PC-3 (cell line): ENCODE data around the gene CPA2. TPM values are rescaled to one million over a fixed set of nuclear protein-coding genes. Genes with fewer than 3 reads are reported as not detected.

Experiments
- ATAC-seq: fragments of 200-7000 bp; cut with Tn5 transposase; 2 replicates; pipeline ENCODE4 v1.9.1; 2020; ENCODE audit warnings: mild to moderate bottlenecking, moderate library complexity
- BruUV-seq: library from RNA; stranded (reverse); fragments of 400-500 nt; replicated peaks from 2 replicates; lab custom pipeline; 2021; lab: Mats Ljungman, UMichigan
- CTCF ChIA-PET: fragments of 300-600 bp; sonication (Branson Sonifier 250); formaldehyde crosslinking; loops from one replicate; lab custom pipeline; 2022; ENCODE audit warnings: antibody characterized with exemption; lab: Charles Lee
- POLR2A ChIA-PET: fragments of 300-600 bp; sonication (Branson Sonifier 250); formaldehyde crosslinking; loops from one replicate; lab custom pipeline; 2022; ENCODE audit warnings: antibody characterized with exemption; ENCODE audit not compliant: unreplicated experiment; lab: Charles Lee
- DNase-seq: peaks from one replicate; pipeline ENCODE4 v3.0.0-alpha.2; 2015
- H2AFZ ChIP-seq: fragments of 300-600 bp; sonication (generic); 2 replicates; pipeline ENCODE4 v1.6.0; 2016; ENCODE audit warnings: antibody characterized with exemption, low read length
- H3F3A ChIP-seq: fragments of 300-600 bp; sonication (generic); one replicate; pipeline ENCODE4 v1.6.0; 2017; ENCODE audit warnings: antibody characterized with exemption, low read length, control low read depth, mild to moderate bottlenecking; ENCODE audit not compliant: unreplicated experiment
- H3K27ac ChIP-seq: fragments of 300-600 bp; sonication (generic); 2 replicates; pipeline ENCODE4 v1.5.1; 2016; ENCODE audit warnings: mild to moderate bottlenecking, low read length
- H3K27me3 ChIP-seq: fragments of 300-600 bp; sonication (generic); 2 replicates; pipeline ENCODE4 v1.6.1; 2016; ENCODE audit warnings: low read length, mixed read lengths
- H3K36me3 ChIP-seq: fragments of 300-600 bp; sonication (generic); 2 replicates; pipeline ENCODE4 v1.6.1; 2016; ENCODE audit warnings: low read depth, mixed run types, low read length, mixed read lengths
- H3K4me1 ChIP-seq: fragments of 300-600 bp; sonication (generic); 2 replicates; pipeline ENCODE4 v1.5.1; 2016; ENCODE audit warnings: low read length; ENCODE audit not compliant: insufficient read depth
- H3K4me2 ChIP-seq: fragments of 300-600 bp; sonication (generic); 2 replicates; pipeline ENCODE4 v1.6.0; 2016; ENCODE audit warnings: low read length
- H3K4me3 ChIP-seq: fragments of 300-600 bp; sonication (generic); 2 replicates; pipeline ENCODE4 v1.5.1; 2016; ENCODE audit warnings: mild to moderate bottlenecking, low read length, mixed read lengths
- H3K79me2 ChIP-seq: fragments of 300-600 bp; sonication (generic); 2 replicates; pipeline ENCODE4 v1.6.1; 2017; ENCODE audit warnings: low read length, mixed read lengths
- H3K9ac ChIP-seq: fragments of 300-600 bp; sonication (generic); 2 replicates; pipeline ENCODE4 v1.6.0; 2016; ENCODE audit warnings: mild to moderate bottlenecking, low read length
- H3K9me2 ChIP-seq: fragments of 300-600 bp; sonication (generic); replicated peaks from 2 replicates; pipeline ENCODE4 v1.6.1; 2016; ENCODE audit warnings: mixed run types, low read length, mixed read lengths
- H3K9me3 ChIP-seq: fragments of 300-600 bp; sonication (generic); 2 replicates; pipeline ENCODE4 v1.6.1; 2016; ENCODE audit warnings: low read length, mixed read lengths
- H4K20me1 ChIP-seq: fragments of 300-600 bp; sonication (generic); 2 replicates; pipeline ENCODE4 v1.6.1; 2016; ENCODE audit warnings: low read length, mixed read lengths
- EZH2 ChIP-seq: fragments of 300-600 bp; sonication (generic); IDR thresholded peaks from one replicate; pipeline ENCODE4 v1.6.1; 2017; ENCODE audit warnings: antibody characterized with exemption, mild to moderate bottlenecking, low read length; ENCODE audit not compliant: unreplicated experiment
- EZH2phosphoT487 ChIP-seq: fragments of 300-600 bp; sonication (generic); IDR thresholded peaks from 2 replicates; pipeline ENCODE4 v1.6.1; 2018; ENCODE audit warnings: mild to moderate bottlenecking, antibody characterized with exemption, low read length, borderline replicate concordance
- intact Hi-C: fragments of 100-400 bp; cut with micrococcal nuclease; formaldehyde crosslinking; loops from 2 replicates; pipeline ENCODE4 v1.9.0; 2023
- total RNA-seq: library from RNA; depleted of rRNA; stranded (reverse); fragments of >200 nt; gene quantifications from 2 replicates; pipeline ENCODE4 v1.2.3, GENCODE V29; 2014
- TF ChIP-seq, protein P1 (sequence below): fragments of 300-600 bp; sonication (generic); conservative IDR thresholded peaks from 2 replicates; pipeline ENCODE4 v1.5.1; 2017; ENCODE audit warnings: antibody characterized with exemption, low read depth, mild to moderate bottlenecking, low read length

CPA2 gene
- total RNA-seq, 1 experiment from 2014 or later, result not detected

GRCh38 chr7:130332259-130333053, 65.8 kb downstream of the CPA2 start:
- TF ChIP-seq EZH2 (no peak), EZH2phosphoT487 (no peak)
- TF ChIP-seq, protein P1, sequence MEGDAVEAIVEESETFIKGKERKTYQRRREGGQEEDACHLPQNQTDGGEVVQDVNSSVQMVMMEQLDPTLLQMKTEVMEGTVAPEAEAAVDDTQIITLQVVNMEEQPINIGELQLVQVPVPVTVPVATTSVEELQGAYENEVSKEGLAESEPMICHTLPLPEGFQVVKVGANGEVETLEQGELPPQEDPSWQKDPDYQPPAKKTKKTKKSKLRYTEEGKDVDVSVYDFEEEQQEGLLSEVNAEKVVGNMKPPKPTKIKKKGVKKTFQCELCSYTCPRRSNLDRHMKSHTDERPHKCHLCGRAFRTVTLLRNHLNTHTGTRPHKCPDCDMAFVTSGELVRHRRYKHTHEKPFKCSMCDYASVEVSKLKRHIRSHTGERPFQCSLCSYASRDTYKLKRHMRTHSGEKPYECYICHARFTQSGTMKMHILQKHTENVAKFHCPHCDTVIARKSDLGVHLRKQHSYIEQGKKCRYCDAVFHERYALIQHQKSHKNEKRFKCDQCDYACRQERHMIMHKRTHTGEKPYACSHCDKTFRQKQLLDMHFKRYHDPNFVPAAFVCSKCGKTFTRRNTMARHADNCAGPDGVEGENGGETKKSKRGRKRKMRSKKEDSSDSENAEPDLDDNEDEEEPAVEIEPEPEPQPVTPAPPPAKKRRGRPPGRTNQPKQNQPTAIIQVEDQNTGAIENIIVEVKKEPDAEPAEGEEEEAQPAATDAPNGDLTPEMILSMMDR, result no peak
- Histone ChIP-seq H3K27me3 (no peaks in the 10 kb centered on the region), H3K79me2 (no peaks in the 10 kb centered on the region), H3K4me2 (no peak overlapping the region), H3K36me3 (no peaks in the 10 kb centered on the region), H2AFZ (no peak overlapping the region), H3K9me3 (no peaks in the 10 kb centered on the region), H3K9me2 (no peaks in the 10 kb centered on the region), H3K27ac (no peak overlapping the region), H3F3A (no peaks in the 10 kb centered on the region), H3K4me3 (no peak overlapping the region), H3K9ac (no peak overlapping the region), H3K4me1 (no peaks in the 10 kb centered on the region), H4K20me1 (no peaks in the 10 kb centered on the region)
- BruUV-seq, result no TSS peak
- CTCF ChIA-PET, result no interaction called here
- POLR2A ChIA-PET, result no interaction called here
- intact Hi-C loops, result no loop called here
- no peak for ATAC-seq
- DNase-seq, result no peak

GRCh38 chr7:130333832-130334231, 67.2 kb downstream of the CPA2 start:
- Histone ChIP-seq H2AFZ (no peak overlapping the region), H3K4me2 (no peak overlapping the region), H3F3A (no peaks in the 10 kb centered on the region), H3K9me2 (no peaks in the 10 kb centered on the region), H3K4me1 (no peaks in the 10 kb centered on the region), H3K9me3 (no peaks in the 10 kb centered on the region), H4K20me1 (no peaks in the 10 kb centered on the region), H3K36me3 (no peaks in the 10 kb centered on the region), H3K79me2 (no peaks in the 10 kb centered on the region), H3K4me3 (no peak overlapping the region), H3K9ac (no peak overlapping the region), H3K27me3 (no peaks in the 10 kb centered on the region), H3K27ac (no peak overlapping the region)
- CTCF ChIA-PET, result no interaction called here
- BruUV-seq, result no TSS peak
- DNase-seq (no peak), ATAC-seq (no peak)
- intact Hi-C loops, result no loop called here
- TF ChIP-seq, protein P1, result no peak
- TF ChIP-seq EZH2 (no peak), EZH2phosphoT487 (no peak)
- POLR2A ChIA-PET, result no interaction called here

- Histone ChIP-seq H2AFZ (no peak overlapping the region), H3K79me2 (no peaks in the 10 kb centered on the region), H3K4me1 (no peaks in the 10 kb centered on the region), H4K20me1 (no peaks in the 10 kb centered on the region), H3K36me3 (no peaks in the 10 kb centered on the region), H3F3A (no peaks in the 10 kb centered on the region), H3K9ac (no peak overlapping the region), H3K27me3 (no peaks in the 10 kb centered on the region), H3K9me3 (no peaks in the 10 kb centered on the region), H3K9me2 (no peaks in the 10 kb centered on the region), H3K27ac (no peak overlapping the region), H3K4me3 (no peak overlapping the region), H3K4me2 (no peak overlapping the region)
- ATAC-seq (no peak), DNase-seq (no peak)
- TF ChIP-seq EZH2phosphoT487 (no peak), EZH2 (no peak)
- TF ChIP-seq, protein P1, result no peak
- ChIA-PET CTCF (no interaction called here), POLR2A (no interaction called here)
- intact Hi-C loops, result no loop called here
- no TSS peak for BruUV-seq
Measured at GRCh38 chr7:130334274-130334673, 67.6 kb downstream of the CPA2 start.
